SU-DHL-6 (cell line): ENCODE measurements around the gene PLA1A.

Experiments
- H2AFZ ChIP-seq: fragments of 200-600 bp; sonication (generic); 2 replicates; pipeline ENCODE4 v1.6.1; 2014; ENCODE audit warnings: low read depth, mild to moderate bottlenecking, moderate library complexity, mixed read lengths, antibody characterized with exemption, low read length; ENCODE audit not compliant: severe bottlenecking
- H3F3A ChIP-seq: fragments of 200-600 bp; shearing (Covaris generic); 2 replicates; pipeline ENCODE4 v1.6.0; 2016; ENCODE audit warnings: antibody characterized with exemption, mild to moderate bottlenecking; ENCODE audit not compliant: insufficient read depth
- H3K27ac ChIP-seq: fragments of 200-600 bp; sonication (generic); 2 replicates; pipeline ENCODE4 v1.5.1; 2016; ENCODE audit warnings: low read depth, mild to moderate bottlenecking, low read length, moderate library complexity, mixed read lengths
- H3K27me3 ChIP-seq: fragments of 200-600 bp; sonication (generic), shearing (Covaris generic); 2 replicates; pipeline ENCODE4 v1.6.0; 2014; ENCODE audit warnings: mild to moderate bottlenecking, low read length
- H3K36me3 ChIP-seq: fragments of 200-600 bp; sonication (generic); 2 replicates; pipeline ENCODE4 v1.6.1; 2014; ENCODE audit warnings: mild to moderate bottlenecking, low read length, mixed read lengths
- H3K4me2 ChIP-seq: fragments of 300-600, 200-600 bp; shearing (Covaris generic), sonication (generic); 2 replicates; pipeline ENCODE4 v1.6.0; 2014; ENCODE audit warnings: low read length, low read depth, mild to moderate bottlenecking; ENCODE audit not compliant: poor library complexity, severe bottlenecking
- H3K4me3 ChIP-seq: fragments of 200-600 bp; sonication (generic); 2 replicates; pipeline ENCODE4 v1.5.1; 2014; ENCODE audit warnings: antibody characterized with exemption, low read length, mild to moderate bottlenecking, mixed read lengths; ENCODE audit not compliant: insufficient read depth, poor library complexity, severe bottlenecking
- H3K79me2 ChIP-seq: fragments of 200-600 bp; sonication (generic); 2 replicates; pipeline ENCODE4 v1.6.1; 2014; ENCODE audit warnings: mild to moderate bottlenecking, low read length, moderate library complexity; ENCODE audit not compliant: insufficient read depth
- H3K9ac ChIP-seq: fragments of 200-600 bp; sonication (generic); 2 replicates; pipeline ENCODE4 v1.7.0; 2014; ENCODE audit warnings: mild to moderate bottlenecking, low read length
- H3K9me2 ChIP-seq: fragments of 200-600 bp; sonication (generic); replicated peaks from 2 replicates; pipeline ENCODE4 v1.6.1; 2014; ENCODE audit warnings: low read length; ENCODE audit not compliant: insufficient read depth
- H3K9me3 ChIP-seq: fragments of 200-600 bp; sonication (generic); 2 replicates; pipeline ENCODE4 v1.6.1; 2014; ENCODE audit warnings: low read length, mixed read lengths; ENCODE audit not compliant: insufficient read depth
- H4K20me1 ChIP-seq: fragments of 200-600 bp; sonication (generic); 2 replicates; pipeline ENCODE4 v1.6.1; 2014; ENCODE audit warnings: low read depth, mild to moderate bottlenecking, antibody characterized with exemption, low read length, moderate library complexity, mixed read lengths
- CTCF ChIP-seq: fragments of 200-600 bp; sonication (generic); IDR thresholded peaks from one replicate; pipeline ENCODE4 v1.5.1; 2017; ENCODE audit warnings: antibody characterized with exemption, mild to moderate bottlenecking, low read length, moderate library complexity; ENCODE audit not compliant: insufficient read depth, poor library complexity, severe bottlenecking
- EZH2phosphoT487 ChIP-seq: fragments of 200-600 bp; sonication (generic), shearing (Covaris generic); conservative IDR thresholded peaks from 2 replicates; pipeline ENCODE4 v1.6.1; 2018; ENCODE audit warnings: mild to moderate bottlenecking, antibody characterized with exemption, low read length, moderate library complexity, mixed read lengths

Gene PLA1A

GRCh38 chr3:119647171-119647570 lies 49.5 kb downstream of the PLA1A start:
- H2AFZ ChIP-seq, result no peak overlapping the region
- no peaks in the 10 kb centered on the region for H4K20me1 ChIP-seq
- no peak overlapping the region for H3K9ac ChIP-seq
- no peaks in the 10 kb centered on the region for H3K79me2 ChIP-seq
- no peaks in the 10 kb centered on the region for H3K9me2 ChIP-seq
- no peaks in the 10 kb centered on the region for H3K9me3 ChIP-seq
- no peak overlapping the region for H3K27ac ChIP-seq
- H3F3A ChIP-seq, result no peaks in the 10 kb centered on the region
- no peak for TF ChIP-seq EZH2phosphoT487
- no peak for TF ChIP-seq CTCF
- H3K36me3 ChIP-seq, result no peaks in the 10 kb centered on the region
- H3K27me3 ChIP-seq, result no peaks in the 10 kb centered on the region
- H3K4me3 ChIP-seq, result no peak overlapping the region
- no peak overlapping the region for H3K4me2 ChIP-seq

- no peaks in the 10 kb centered on the region for H3K9me2 ChIP-seq
- H3K9me3 ChIP-seq, result no peaks in the 10 kb centered on the region
- no peak overlapping the region for H3K27ac ChIP-seq
- no peaks in the 10 kb centered on the region for H3F3A ChIP-seq
- H3K4me2 ChIP-seq, result no peak overlapping the region
- no peaks in the 10 kb centered on the region for H3K79me2 ChIP-seq
- H2AFZ ChIP-seq, result no peak overlapping the region
- TF ChIP-seq EZH2phosphoT487 (no peak), CTCF (no peak)
- H3K36me3 ChIP-seq, result no peaks in the 10 kb centered on the region
- H4K20me1 ChIP-seq, result no peaks in the 10 kb centered on the region
- H3K27me3 ChIP-seq, result no peaks in the 10 kb centered on the region
- H3K9ac ChIP-seq, result no peak overlapping the region
- no peak overlapping the region for H3K4me3 ChIP-seq
These were observed 50.3 kb downstream of the PLA1A start for GRCh38 chr3:119647843-119648575.

- H3K36me3 ChIP-seq, result no peaks in the 10 kb centered on the region
- H2AFZ ChIP-seq, result no peak overlapping the region
- H3K9me3 ChIP-seq, result no peaks in the 10 kb centered on the region
- TF ChIP-seq EZH2phosphoT487 (no peak), CTCF (no peak)
- no peaks in the 10 kb centered on the region for H3K27me3 ChIP-seq
- H3K9ac ChIP-seq, result no peak overlapping the region
- H3K4me2 ChIP-seq, result no peak overlapping the region
- no peaks in the 10 kb centered on the region for H3F3A ChIP-seq
- H3K27ac ChIP-seq, result no peak overlapping the region
- no peaks in the 10 kb centered on the region for H3K79me2 ChIP-seq
- H3K4me3 ChIP-seq, result no peak overlapping the region
- no peaks in the 10 kb centered on the region for H4K20me1 ChIP-seq
- H3K9me2 ChIP-seq, result no peaks in the 10 kb centered on the region
These were observed 52.1 kb downstream of the PLA1A start for GRCh38 chr3:119649761-119650160.
